Measurements from ENCODE around the gene ZDHHC14.
"Not testable (repeated sequence)": the region's sequence is repeated elsewhere in the genome, so short reads cannot be mapped to it uniquely, and the experiment has no call there.

ZDHHC14 gene

GRCh38 chr6:157392927-157393668, 12.1 kb downstream of the ZDHHC14 start:
- no peak overlapping the region for H3K4me3 ChIP-seq (ENCODE audit: low read depth, low read length)
- TF ChIP-seq MAX (IDR thresholded peaks at IDR 0.05; ENCODE audit: low read depth, low read length) (no peak), CTCF (IDR thresholded peaks at IDR 0.05; ENCODE audit: low read depth, low read length) (no peak), POLR2A (IDR thresholded peaks at IDR 0.05; ENCODE audit: extremely low read depth, insufficient read length) (no peak), MYC (IDR thresholded peaks at IDR 0.05; ENCODE audit: low read depth, low read length) (no peak)
- DNase-seq (ENCODE audit: low read depth): no peak

DNA sequence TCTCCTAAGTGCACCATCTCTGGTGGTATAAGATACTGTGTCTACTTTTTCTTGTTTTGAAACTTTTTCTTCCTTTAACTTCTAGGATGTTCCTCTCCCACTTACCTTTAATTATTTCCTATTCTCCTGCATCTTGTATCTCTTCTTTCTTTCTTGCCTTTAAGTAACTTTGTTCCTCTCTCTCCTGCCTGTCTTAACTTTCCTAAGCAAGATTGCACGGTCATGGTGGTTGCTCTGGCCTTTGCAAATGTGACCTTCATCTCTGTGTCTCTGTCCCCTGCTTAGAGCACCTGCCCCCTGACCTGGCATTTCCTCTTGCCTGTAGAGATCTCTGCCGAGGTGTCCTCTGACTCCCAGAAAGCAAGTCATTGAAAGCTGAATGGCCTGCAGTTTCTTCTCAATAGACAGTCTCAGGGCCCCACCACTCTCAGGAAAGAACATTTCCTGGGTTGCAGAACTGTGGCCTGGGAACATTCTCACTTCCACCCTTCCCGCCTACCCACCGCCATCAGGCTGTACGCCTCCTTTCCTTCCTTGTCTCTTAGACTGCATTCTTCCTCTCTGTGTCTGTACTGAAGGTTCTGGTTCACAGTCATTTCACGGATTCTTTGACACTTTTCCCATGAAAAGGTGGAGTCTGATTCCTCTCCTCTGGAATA, 12.8 kb downstream of the ZDHHC14 start:
- DNase-seq (ENCODE audit: low read depth): peak; percentile 26
- no peak for TF ChIP-seq MAX (IDR thresholded peaks at IDR 0.05; ENCODE audit: low read depth, low read length)
- no peak for TF ChIP-seq POLR2A (IDR thresholded peaks at IDR 0.05; ENCODE audit: extremely low read depth, insufficient read length)
- TF ChIP-seq MYC (IDR thresholded peaks at IDR 0.05; ENCODE audit: low read depth, low read length): no peak
- no peak for TF ChIP-seq CTCF (IDR thresholded peaks at IDR 0.05; ENCODE audit: low read depth, low read length)

DNA sequence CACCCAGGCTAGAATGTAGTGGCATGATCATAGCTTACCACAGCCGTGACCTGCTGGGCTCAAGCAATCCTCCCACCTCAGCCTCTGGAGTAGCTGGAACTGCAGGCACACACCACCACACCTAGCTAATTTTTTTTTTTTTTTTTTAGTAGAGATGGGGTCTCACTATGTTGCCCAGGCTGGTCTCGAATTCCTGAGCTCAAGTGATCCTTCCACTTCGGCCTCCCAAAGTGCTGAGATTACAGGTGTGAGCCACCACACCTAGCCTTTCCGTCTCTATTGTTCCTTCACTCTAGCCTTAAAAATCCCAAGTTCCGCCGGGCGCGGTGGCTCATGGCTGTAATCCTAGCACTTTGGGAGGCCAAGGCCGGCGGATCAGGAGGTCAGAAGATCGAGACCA, 14.2 kb downstream of the ZDHHC14 start:
- DNase-seq (ENCODE audit: low read depth); H3K4me3 ChIP-seq (ENCODE audit: low read depth, low read length): not testable (repeated sequence)

More for the DNA sequence above, 12.8 kb downstream of the ZDHHC14 start:
- H3K4me3 ChIP-seq (ENCODE audit: low read depth, low read length): no peak overlapping the region

- no peak for DNase-seq (ENCODE audit: low read depth)
- no peak overlapping the region for H3K4me3 ChIP-seq (ENCODE audit: low read depth, low read length)
- TF ChIP-seq CTCF (IDR thresholded peaks at IDR 0.05; ENCODE audit: low read depth, low read length): no peak
- no peak for TF ChIP-seq MAX (IDR thresholded peaks at IDR 0.05; ENCODE audit: low read depth, low read length)
- TF ChIP-seq POLR2A (IDR thresholded peaks at IDR 0.05; ENCODE audit: extremely low read depth, insufficient read length): no peak
- no peak for TF ChIP-seq MYC (IDR thresholded peaks at IDR 0.05; ENCODE audit: low read depth, low read length)
Measured at GRCh38 chr6:157396026-157396425, 15.0 kb downstream of the ZDHHC14 start.

DNA sequence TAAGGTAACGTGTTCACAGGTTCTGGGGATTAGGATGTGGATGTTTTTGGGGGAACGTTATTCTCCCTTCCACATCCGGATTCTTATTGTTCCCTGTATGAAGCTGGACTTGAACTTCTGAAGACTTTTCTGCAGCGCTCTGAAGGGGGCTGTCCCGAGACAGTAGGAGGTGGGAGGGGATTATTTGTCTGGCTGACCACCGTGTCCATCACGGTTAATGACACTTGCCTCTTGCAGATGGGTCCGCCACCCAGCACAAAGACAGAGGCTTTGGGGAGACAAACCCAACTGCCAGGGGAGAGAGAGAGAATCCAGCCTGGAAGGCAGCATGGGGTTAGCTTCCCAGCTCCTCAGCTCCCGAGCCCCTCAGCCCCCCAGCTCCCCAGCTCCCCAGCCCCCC, 16.7 kb downstream of the ZDHHC14 start:
- H3K4me3 ChIP-seq (ENCODE audit: low read depth, low read length): no peak overlapping the region
- TF ChIP-seq POLR2A (IDR thresholded peaks at IDR 0.05; ENCODE audit: extremely low read depth, insufficient read length) (no peak), MYC (IDR thresholded peaks at IDR 0.05; ENCODE audit: low read depth, low read length) (no peak), CTCF (IDR thresholded peaks at IDR 0.05; ENCODE audit: low read depth, low read length) (no peak), MAX (IDR thresholded peaks at IDR 0.05; ENCODE audit: low read depth, low read length) (no peak)
- DNase-seq (ENCODE audit: low read depth): no peak

DNA sequence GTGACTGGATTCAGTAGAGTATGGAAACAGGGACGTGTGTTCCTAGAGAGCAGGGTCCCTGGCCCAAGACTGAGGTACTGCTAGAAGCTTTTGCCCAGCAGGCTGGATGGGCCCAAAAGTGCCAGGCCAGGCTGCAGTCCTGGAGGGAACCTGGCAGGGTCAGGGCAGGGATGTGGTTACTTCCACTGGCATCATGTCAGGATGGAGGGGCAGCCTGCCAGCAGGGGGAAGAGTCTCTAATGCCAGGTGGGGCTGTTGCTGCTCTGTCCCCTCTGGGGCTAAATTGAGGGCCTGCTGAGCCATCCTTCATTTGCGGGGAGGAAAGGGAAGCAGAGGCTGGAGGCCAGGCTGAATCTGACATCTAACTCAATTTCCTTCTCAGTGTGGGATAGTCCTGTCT, 17.2 kb downstream of the ZDHHC14 start:
- TF ChIP-seq MAX (IDR thresholded peaks at IDR 0.05; ENCODE audit: low read depth, low read length) (no peak), MYC (IDR thresholded peaks at IDR 0.05; ENCODE audit: low read depth, low read length) (no peak), POLR2A (IDR thresholded peaks at IDR 0.05; ENCODE audit: extremely low read depth, insufficient read length) (no peak), CTCF (IDR thresholded peaks at IDR 0.05; ENCODE audit: low read depth, low read length) (no peak)
- no peak overlapping the region for H3K4me3 ChIP-seq (ENCODE audit: low read depth, low read length)
- no peak for DNase-seq (ENCODE audit: low read depth)

Measured in NB4 (cell line).